Gastroesophageal sphincter (tissue), 4 donors: ENCODE results near the gene ADIPOR2. TPM values are rescaled to one million over a fixed set of nuclear protein-coding genes. Genes with fewer than 3 reads are reported as not detected.

ENCODE experiments used
- ATAC-seq: fragments of 150-250 bp; one replicate; pipeline ENCODE4 v1.9.1; 2016; ENCODE audit warnings: mild to moderate bottlenecking, moderate library complexity
- H3K27ac ChIP-seq, 4 donors: fragments of 200-600 bp; sonication (generic) in 3 of 4; 1 replicate in 3 of 4; 2 replicates in 1 of 4; pipeline ENCODE4 v1.5.1; 2016 to 2019
- H3K27me3 ChIP-seq: fragments of 200-600 bp; sonication (generic); one replicate; pipeline ENCODE4 v1.5.1; 2019
- H3K36me3 ChIP-seq, 2 donors: fragments of 200-600 bp; sonication (generic); one replicate each; pipeline ENCODE4 v1.5.1; 2019; ENCODE audit warnings: control low read depth in 1 of 2
- H3K4me1 ChIP-seq, 3 donors: fragments of 200-600 bp; sonication (generic); 1 replicate in 2 of 3; 2 replicates in 1 of 3; pipeline ENCODE4 v1.5.1; 2016 to 2019; ENCODE audit warnings: control low read depth in 2 of 3
- H3K4me3 ChIP-seq, 2 donors: fragments of 200-600 bp; sonication (generic); one replicate each; pipeline ENCODE4 v1.5.1; 2019; ENCODE audit warnings: mild to moderate bottlenecking in 1 of 2, moderate library complexity in 1 of 2
- H3K9me3 ChIP-seq, 3 donors: fragments of 200-600 bp; sonication (generic); one replicate each; pipeline ENCODE4 v1.5.1; 2017 to 2019; ENCODE audit warnings: control low read depth in 2 of 3
- EP300 ChIP-seq: sonication (generic); formaldehyde crosslinking; IDR thresholded peaks from one replicate; pipeline ENCODE4 v1.6.1; 2017; ENCODE audit warnings: antibody characterized with exemption, mild to moderate bottlenecking
- POLR2A ChIP-seq, 2 donors: fragments of 450-650 bp; IDR thresholded peaks; one replicate each; pipeline ENCODE4 v1.6.1; 2017; ENCODE audit warnings: antibody characterized with exemption in 2 of 2, mild to moderate bottlenecking in 2 of 2, moderate library complexity in 1 of 2
- POLR2AphosphoS5 ChIP-seq: sonication (generic); formaldehyde crosslinking; IDR thresholded peaks from one replicate; pipeline ENCODE4 v1.6.1; 2017; ENCODE audit warnings: antibody characterized with exemption
- WGBS, 2 donors: methylation state at CpG; one replicate each; pipeline ENCODE4 v1.1.5; 2018; ENCODE audit warnings: low coverage in 1 of 2; 5-methylcytosine and 5-hydroxymethylcytosine counted together
- total RNA-seq, 4 donors: library from RNA; depleted of rRNA; stranded (reverse); fragments of >200 nt; gene quantifications; one replicate each; pipeline ENCODE4 v1.1.0, GENCODE V29; 2016
- TF ChIP-seq, protein P1 (sequence below), 4 experiments: fragments of 200-600 bp in 2 of 4; fragments of 450-650 bp in 2 of 4; sonication (generic) in 1 of 4; IDR thresholded peaks; one replicate each; pipeline ENCODE4 v1.5.1; 2017 to 2019; ENCODE audit warnings: antibody characterized with exemption in 4 of 4, mild to moderate bottlenecking in 2 of 4, moderate library complexity in 2 of 4

Gene ADIPOR2
- total RNA-seq, 4 donors from 2014 or later, result 26.6 to 37.9 (median 33.4) TPM

DNA sequence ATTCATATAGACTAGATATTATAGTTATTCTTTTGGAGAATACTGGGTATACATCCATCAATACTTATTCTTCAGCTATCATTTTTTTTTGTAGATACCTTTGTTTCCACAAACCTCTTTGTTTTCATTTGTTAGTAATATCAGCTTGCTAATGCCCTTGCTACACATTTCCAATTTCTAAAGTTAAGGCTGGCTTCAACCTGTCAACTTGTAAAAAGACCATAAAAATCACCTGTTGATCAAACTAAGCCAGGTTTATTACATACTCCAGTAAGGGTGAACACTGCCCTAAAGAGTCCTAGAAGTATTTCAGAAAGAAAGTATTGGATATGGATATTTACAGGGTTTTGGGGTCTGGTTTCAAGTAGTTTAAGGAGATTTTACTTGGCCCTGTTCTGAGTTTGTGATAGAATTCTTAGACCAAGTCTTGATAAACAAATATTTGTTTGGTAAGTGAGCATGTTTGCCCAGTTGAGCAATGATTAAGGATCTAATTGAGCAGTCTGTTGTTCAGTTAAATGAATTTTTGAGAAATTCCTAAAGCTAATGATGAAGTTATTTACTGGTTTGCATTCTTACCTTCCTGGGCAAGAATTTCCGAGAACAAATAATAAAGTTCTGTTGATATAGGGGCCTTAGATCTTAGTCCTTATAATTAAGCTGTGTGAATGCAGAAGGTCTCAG, 76.7 kb downstream of the ADIPOR2 start:
- Histone ChIP-seq H3K36me3 (peaks cover 0 to 7% of the 10 kb centered on the region in 2 donors), H3K4me3 (no peak overlapping the region), H3K27me3 (no peaks in the 10 kb centered on the region), H3K27ac (no peak overlapping the region), H3K4me1 (peaks cover 0 to 6% (median 0%) of the 10 kb centered on the region in 3 donors), H3K9me3 (no peaks in the 10 kb centered on the region)
- WGBS, 2 donors, result 92 to 100% methylated on average over 1 of the region's 1 CpG
- TF ChIP-seq EP300 (no peak), POLR2AphosphoS5 (no peak), POLR2A (IDR thresholded peaks at IDR 0.05) (no peak)
- TF ChIP-seq, protein P1, sequence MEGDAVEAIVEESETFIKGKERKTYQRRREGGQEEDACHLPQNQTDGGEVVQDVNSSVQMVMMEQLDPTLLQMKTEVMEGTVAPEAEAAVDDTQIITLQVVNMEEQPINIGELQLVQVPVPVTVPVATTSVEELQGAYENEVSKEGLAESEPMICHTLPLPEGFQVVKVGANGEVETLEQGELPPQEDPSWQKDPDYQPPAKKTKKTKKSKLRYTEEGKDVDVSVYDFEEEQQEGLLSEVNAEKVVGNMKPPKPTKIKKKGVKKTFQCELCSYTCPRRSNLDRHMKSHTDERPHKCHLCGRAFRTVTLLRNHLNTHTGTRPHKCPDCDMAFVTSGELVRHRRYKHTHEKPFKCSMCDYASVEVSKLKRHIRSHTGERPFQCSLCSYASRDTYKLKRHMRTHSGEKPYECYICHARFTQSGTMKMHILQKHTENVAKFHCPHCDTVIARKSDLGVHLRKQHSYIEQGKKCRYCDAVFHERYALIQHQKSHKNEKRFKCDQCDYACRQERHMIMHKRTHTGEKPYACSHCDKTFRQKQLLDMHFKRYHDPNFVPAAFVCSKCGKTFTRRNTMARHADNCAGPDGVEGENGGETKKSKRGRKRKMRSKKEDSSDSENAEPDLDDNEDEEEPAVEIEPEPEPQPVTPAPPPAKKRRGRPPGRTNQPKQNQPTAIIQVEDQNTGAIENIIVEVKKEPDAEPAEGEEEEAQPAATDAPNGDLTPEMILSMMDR (IDR thresholded peaks at IDR 0.05), result no peak
- ATAC-seq, result no peak

DNA sequence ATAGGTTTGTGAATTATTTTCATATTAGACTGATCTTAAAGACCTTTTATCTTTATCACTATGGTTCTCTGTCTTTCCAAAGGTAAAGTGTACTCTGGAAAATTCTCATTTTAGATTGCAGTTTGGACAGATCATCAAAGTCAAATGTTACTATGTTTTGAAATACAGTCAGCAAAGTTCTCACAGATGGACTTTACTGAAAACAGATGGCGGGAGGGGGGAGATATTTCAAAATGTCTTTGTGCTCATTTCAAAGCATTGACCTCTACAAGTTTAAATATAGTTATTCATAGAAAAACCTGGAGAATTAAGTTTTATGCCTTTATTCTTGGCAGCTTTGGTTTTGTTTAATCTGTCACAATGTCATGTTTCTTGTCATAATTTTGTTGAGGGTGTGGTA, 77.7 kb downstream of the ADIPOR2 start:
- Histone ChIP-seq H3K4me1 (peaks cover 0 to 6% (median 0%) of the 10 kb centered on the region in 3 donors), H3K9me3 (no peaks in the 10 kb centered on the region), H3K27me3 (no peaks in the 10 kb centered on the region), H3K27ac (no peak overlapping the region), H3K36me3 (peaks cover 0 to 17% of the 10 kb centered on the region in 2 donors), H3K4me3 (no peak overlapping the region)
- no peak for ATAC-seq
- TF ChIP-seq POLR2A (IDR thresholded peaks at IDR 0.05), result no peak
- TF ChIP-seq, protein P1 (IDR thresholded peaks at IDR 0.05), result no peak
- WGBS, 2 donors, result 91 to 100% methylated on average over 1 of the region's 1 CpG

DNA sequence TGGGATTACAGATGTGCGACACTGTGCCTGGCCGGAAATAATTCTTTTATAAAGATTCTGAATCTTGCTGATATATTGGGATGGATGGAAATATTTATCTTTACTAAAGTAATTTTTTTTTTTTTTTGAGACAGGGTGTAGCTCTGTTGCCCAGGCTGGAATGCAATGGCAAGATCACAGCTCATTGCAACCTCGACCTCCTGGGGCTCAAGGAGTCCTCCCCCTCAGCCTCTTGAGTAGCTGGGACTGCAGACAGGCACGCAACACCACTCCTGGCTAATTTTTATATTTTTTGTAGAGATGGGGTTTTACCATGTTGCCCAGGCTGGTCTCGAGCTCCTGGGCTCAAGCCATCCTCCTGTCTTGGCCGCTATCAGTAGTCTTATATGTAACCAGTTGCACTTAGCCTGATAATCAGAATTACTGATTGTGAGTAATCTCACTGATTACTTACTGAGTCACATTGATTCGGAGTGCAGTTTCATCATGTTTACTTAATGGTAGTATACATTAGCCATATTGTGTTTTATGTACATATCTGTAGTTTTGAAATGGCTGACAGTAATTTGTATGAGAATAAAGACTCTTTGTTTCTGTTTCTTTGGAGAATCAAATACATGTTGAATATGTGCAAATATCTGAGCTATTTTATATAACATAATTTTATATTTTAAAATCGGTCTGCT, 79.1 kb downstream of the ADIPOR2 start:
- Histone ChIP-seq H3K4me1 (peaks cover 0 to 10% (median 0%) of the 10 kb centered on the region in 3 donors), H3K27me3 (no peaks in the 10 kb centered on the region), H3K36me3 (peaks cover 0 to 18% of the 10 kb centered on the region in 2 donors), H3K4me3 (no peak overlapping the region), H3K27ac (no peak overlapping the region), H3K9me3 (no peaks in the 10 kb centered on the region)
- 88 to 93% methylated on average over 6 to 7 of the region's 8 CpGs for WGBS, 2 donors
- ATAC-seq, result no peak
- TF ChIP-seq POLR2AphosphoS5 (no peak), POLR2A (IDR thresholded peaks at IDR 0.05) (no peak), EP300 (no peak)
- TF ChIP-seq, protein P1 (IDR thresholded peaks at IDR 0.05), result no peak

DNA sequence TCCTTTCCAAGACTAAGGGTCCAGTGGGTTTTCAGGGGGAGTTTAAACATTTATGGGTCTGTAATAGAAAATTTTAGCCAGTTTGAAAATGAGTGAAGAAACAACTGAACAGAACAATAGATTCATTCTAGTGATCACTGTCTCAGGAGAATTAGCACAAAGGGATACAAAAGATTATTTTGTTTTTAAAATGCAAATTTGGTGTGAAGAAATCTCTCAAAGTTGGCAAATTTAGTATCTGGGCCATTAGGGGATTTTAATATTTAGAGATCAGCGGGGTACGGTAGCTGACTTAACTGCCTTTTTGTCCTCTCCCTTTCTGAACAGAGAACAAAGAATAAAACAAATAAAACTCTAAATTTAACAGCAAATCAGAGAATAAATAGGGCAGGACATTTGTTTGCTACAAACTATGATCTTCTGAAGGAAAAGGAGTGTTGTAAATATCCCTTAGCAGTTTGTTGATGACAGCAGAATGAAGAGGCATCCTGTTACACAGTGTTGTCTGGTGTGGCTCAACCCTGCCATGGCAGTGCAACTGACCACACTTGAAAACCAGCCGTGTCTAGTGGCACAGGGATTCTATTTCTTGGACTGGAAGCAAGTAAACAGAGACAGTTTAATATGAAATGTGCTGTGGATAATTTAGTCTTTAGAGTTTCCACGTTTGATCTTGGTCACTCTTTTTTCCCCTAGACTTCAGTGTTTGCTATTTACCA, 83.2 kb downstream of the ADIPOR2 start:
- Histone ChIP-seq H3K27ac (no peak overlapping the region), H3K9me3 (no peaks in the 10 kb centered on the region), H3K4me1 (peaks cover 0 to 19% (median 7%) of the 10 kb centered on the region in 3 donors), H3K36me3 (peaks cover 0 to 18% of the 10 kb centered on the region in 2 donors), H3K4me3 (no peak overlapping the region), H3K27me3 (no peaks in the 10 kb centered on the region)
- WGBS, 2 donors, result 79 to 92% methylated on average over 4 of the region's 4 CpGs
- no peak for TF ChIP-seq EP300
- TF ChIP-seq, protein P1 (IDR thresholded peaks at IDR 0.05), result no peak
- ATAC-seq, result no peak
